Brain pericyte (primary cell): ENCODE results near the gene KAZN.

Source experiments
- DNase-seq: peaks from one replicate; pipeline ENCODE4 v3.0.0-alpha.2; 2012; ENCODE audit warnings: low read depth, low spot score

The KAZN gene

GRCh38 chr1:14646973-14647372 is 48.5 kb downstream of the KAZN start:
- DNase-seq = no peak

- no peak for DNase-seq
Observed at GRCh38 chr1:14647777-14648176, 49.3 kb downstream of the KAZN start.

- no peak for DNase-seq
Observed at GRCh38 chr1:14648391-14648790, 49.9 kb downstream of the KAZN start.

- DNase-seq = no peak
Observed at GRCh38 chr1:14648896-14649855, 50.7 kb downstream of the KAZN start.

- DNase-seq = no peak
Observed at GRCh38 chr1:14649976-14650375, 51.5 kb downstream of the KAZN start.

- no peak for DNase-seq
Observed at GRCh38 chr1:14650951-14651350, 52.5 kb downstream of the KAZN start.

GRCh38 chr1:14652840-14653239 is 54.4 kb downstream of the KAZN start:
- no peak for DNase-seq

GRCh38 chr1:14653461-14653960 is 55.0 kb downstream of the KAZN start:
- DNase-seq = no peak

GRCh38 chr1:14654554-14654953 is 56.1 kb downstream of the KAZN start:
- no peak for DNase-seq

GRCh38 chr1:14655385-14655784 is 56.9 kb downstream of the KAZN start:
- DNase-seq = no peak

- no peak for DNase-seq
Observed at GRCh38 chr1:14656384-14656937, 58.0 kb downstream of the KAZN start.

- no peak for DNase-seq
Observed at GRCh38 chr1:14658642-14659041, 60.2 kb downstream of the KAZN start.

- DNase-seq = no peak
Observed at GRCh38 chr1:14659913-14660312, 61.4 kb downstream of the KAZN start.

- DNase-seq = no peak
Observed at GRCh38 chr1:14660801-14661200, 62.3 kb downstream of the KAZN start.

- DNase-seq = no peak
Observed at GRCh38 chr1:14661222-14661621, 62.7 kb downstream of the KAZN start.

- no peak for DNase-seq
Observed at GRCh38 chr1:14662116-14662515, 63.6 kb downstream of the KAZN start.

GRCh38 chr1:14663773-14664172 is 65.3 kb downstream of the KAZN start:
- no peak for DNase-seq

GRCh38 chr1:14666373-14666772 is 67.9 kb downstream of the KAZN start:
- no peak for DNase-seq

- DNase-seq = no peak
Observed at GRCh38 chr1:14666962-14667650, 68.6 kb downstream of the KAZN start.

- no peak for DNase-seq
Observed at GRCh38 chr1:14667651-14667984, 69.1 kb downstream of the KAZN start.

- no peak for DNase-seq
Observed at GRCh38 chr1:14668538-14668937, 70.1 kb downstream of the KAZN start.

GRCh38 chr1:14672005-14672404 is 73.5 kb downstream of the KAZN start:
- no peak for DNase-seq

GRCh38 chr1:14674030-14674429 is 75.5 kb downstream of the KAZN start:
- DNase-seq = no peak
